HepG2 (cell line): ENCODE data around the gene PRSS2. TPM values are rescaled to one million over a fixed set of nuclear protein-coding genes. Genes with fewer than 3 reads are reported as not detected.

Source experiments
- ATAC-seq: fragments of 200-7000 bp; cut with Tn5 transposase; 3 replicates; pipeline ENCODE4 v1.9.1; 2020; ENCODE audit warnings: mild to moderate bottlenecking, moderate library complexity
- BruUV-seq: library from RNA; stranded (reverse); fragments of 400-500 nt; replicated peaks from 2 replicates; lab custom pipeline; 2021; lab: Mats Ljungman, UMichigan
- CTCF ChIA-PET: fragments of 300-600 bp; formaldehyde crosslinking; extraction: SDS; loops from one replicate; lab custom pipeline; 2021; ENCODE audit warnings: low total read pairs, inconsistent platforms, low intra/inter-chr PET ratio; lab: Yijun Ruan, JAX
- POLR2A ChIA-PET: fragments of 350-600 bp; sonication (Branson Sonifier 250); formaldehyde crosslinking; loops from one replicate; lab custom pipeline; 2020; ENCODE audit warnings: antibody characterized with exemption, inconsistent platforms; lab: Yijun Ruan, JAX
- DNase-seq: peaks from one replicate; pipeline ENCODE4 v3.0.0-alpha.2; 2015; ENCODE audit warnings: low spot score
- FAIRE-seq: peaks from 3 replicates; lab custom pipeline; 2011; peaks lifted over from hg19 to GRCh38; lab: Jason Lieb, UNC
- H2AFZ ChIP-seq: one replicate; pipeline ENCODE4 v1.6.1; 2011; ENCODE audit warnings: low read length, inconsistent platforms
- H3K27ac ChIP-seq: fragments of 300-600 bp; 3 replicates; pipeline ENCODE4 v1.8.0; 2011; ENCODE audit warnings: mixed run types, mild to moderate bottlenecking, mixed read lengths, low read length, inconsistent platforms; ENCODE audit not compliant: insufficient read depth; ENCODE audit errors: extremely low read length
- H3K27me3 ChIP-seq, 2 experiments: fragments of 200-600 bp in 1 of 2; 2 replicates in 1 of 2; 3 replicates in 1 of 2; pipeline versions ENCODE4 v1.6.0 to v1.8.0; 2011; ENCODE audit warnings: low read length in 2 of 2, mild to moderate bottlenecking in 2 of 2, moderate library complexity in 2 of 2, inconsistent platforms in 1 of 2; ENCODE audit not compliant: insufficient read depth in 2 of 2, control insufficient read depth in 1 of 2
- H3K36me3 ChIP-seq, 2 experiments: fragments of 200-600 bp in 1 of 2; replicated peaks in 1 of 2; 2 replicates in 1 of 2; 3 replicates in 1 of 2; pipeline versions ENCODE4 v1.5.1 to v1.8.0; 2011; ENCODE audit warnings: low read length in 2 of 2, inconsistent platforms in 1 of 2; ENCODE audit not compliant: insufficient read depth in 2 of 2, control insufficient read depth in 1 of 2
- H3K4me1 ChIP-seq: 2 replicates; pipeline ENCODE4 v1.5.1; 2012; ENCODE audit warnings: low read length, inconsistent platforms; ENCODE audit not compliant: insufficient read depth
- H3K4me2 ChIP-seq: 2 replicates; pipeline ENCODE4 v1.6.0; 2011; ENCODE audit warnings: low read depth, low read length, inconsistent platforms
- H3K4me3 ChIP-seq, 3 experiments: fragments of 200-600 bp in 1 of 3; sonication (generic), shearing (Covaris generic) in 1 of 3; replicated peaks in 1 of 3; 2 replicates each; pipeline ENCODE4 v1.5.1; 2011 to 2016; ENCODE audit warnings: low read length in 3 of 3, inconsistent platforms in 2 of 3, low read depth in 2 of 3, mild to moderate bottlenecking in 2 of 3, control low read depth in 1 of 3, mixed read lengths in 1 of 3; ENCODE audit not compliant: insufficient read depth in 1 of 3
- H3K79me2 ChIP-seq: one replicate; pipeline ENCODE4 v1.6.1; 2011; ENCODE audit warnings: low read length, inconsistent platforms; ENCODE audit not compliant: insufficient read depth
- H3K9ac ChIP-seq: 2 replicates; pipeline ENCODE4 v1.6.0; 2011; ENCODE audit warnings: mild to moderate bottlenecking, low read depth, low read length, inconsistent platforms; ENCODE audit not compliant: insufficient read depth
- H3K9me3 ChIP-seq: 2 replicates; pipeline ENCODE4 v1.5.1; 2012; ENCODE audit warnings: mild to moderate bottlenecking, low read length
- H4K20me1 ChIP-seq: 2 replicates; pipeline ENCODE4 v1.6.0; 2011; ENCODE audit warnings: inconsistent platforms, mild to moderate bottlenecking, low read length, moderate library complexity; ENCODE audit not compliant: insufficient read depth
- ELF4 ChIP-seq: sonication (generic); formaldehyde crosslinking; IDR thresholded peaks from 2 replicates; pipeline ENCODE4 v1.5.0; 2020; ENCODE audit warnings: missing genetic modification reagents, mild to moderate bottlenecking, moderate library complexity, borderline replicate concordance
- FOXM1 ChIP-seq: sonication (generic); formaldehyde crosslinking; IDR thresholded peaks from 2 replicates; pipeline ENCODE4 v1.5.0; 2020; ENCODE audit warnings: missing genetic modification reagents
- KDM4B ChIP-seq: sonication (generic); formaldehyde crosslinking; IDR thresholded peaks from 2 replicates; pipeline ENCODE4 v1.4.0; 2020; ENCODE audit warnings: missing genetic modification reagents
- NFKBIZ ChIP-seq: IDR thresholded peaks from 2 replicates; pipeline ENCODE4 v1.6.1; 2018; ENCODE audit warnings: missing genetic modification reagents, missing compliant biosample characterization
- RFX3 ChIP-seq: IDR thresholded peaks from 2 replicates; pipeline ENCODE4 v1.6.1; 2016; ENCODE audit warnings: missing biosample characterization, missing genetic modification reagents
- YEATS4 ChIP-seq: sonication (generic); formaldehyde crosslinking; IDR thresholded peaks from 2 replicates; pipeline ENCODE4 v1.4.0; 2020; ENCODE audit warnings: missing genetic modification reagents, borderline replicate concordance
- ZBTB38 ChIP-seq: sonication (generic); formaldehyde crosslinking; IDR thresholded peaks from 2 replicates; pipeline ENCODE4 v1.5.1; 2020; ENCODE audit warnings: mild to moderate bottlenecking, missing genetic modification reagents
- ZKSCAN5 ChIP-seq: sonication (generic); formaldehyde crosslinking; IDR thresholded peaks from 2 replicates; pipeline ENCODE4 v1.5.1; 2020; ENCODE audit warnings: mild to moderate bottlenecking, missing genetic modification reagents
- ZNF234 ChIP-seq: sonication (generic); formaldehyde crosslinking; conservative IDR thresholded peaks from 2 replicates; pipeline ENCODE4 v1.5.1; 2020; ENCODE audit warnings: mild to moderate bottlenecking, missing genetic modification reagents
- ZNF34 ChIP-seq: sonication (generic); formaldehyde crosslinking; IDR thresholded peaks from 2 replicates; pipeline ENCODE4 v1.4.0; 2020; ENCODE audit warnings: mild to moderate bottlenecking, missing genetic modification reagents, borderline replicate concordance
- ZNF709 ChIP-seq: sonication (generic); formaldehyde crosslinking; IDR thresholded peaks from 2 replicates; pipeline ENCODE4 v1.5.0; 2020; ENCODE audit warnings: mild to moderate bottlenecking, missing genetic modification reagents
- WGBS: methylation state at CpG from one replicate; pipeline ENCODE4 v1.1.6; 2017; ENCODE audit warnings: low lambda C conversion rate; 5-methylcytosine and 5-hydroxymethylcytosine counted together
- in situ Hi-C: cut with HindIII; loops from 2 replicates; pipeline ENCODE4 v1.10.0; 2017; ENCODE audit warnings: low pct_unique_long_range_greater_than_20kb; ENCODE audit not compliant: extremely low pct_ligation_motif_present
- intact Hi-C: fragments of 100-400 bp; cut with micrococcal nuclease; formaldehyde crosslinking; loops from one replicate; pipeline ENCODE4 v1.10.0; 2022; ENCODE audit not compliant: unreplicated experiment
- polyA plus RNA-seq, 8 experiments: library from polyadenylated mRNA; depleted of rRNA in 3 of 8; stranded (reverse) in 7 of 8; unstranded in 1 of 8; fragments of >200 nt; fragmentation: Illumina TruSeq in 4 of 8; extraction: Trizol in 4 of 8; gene quantifications; 2 replicates each; pipeline versions ENCODE4 v1.2.1 to v1.2.3, GENCODE V29; 2011 to 2016; ENCODE audit warnings: low read depth in 4 of 8, missing spikeins in 1 of 8, mixed read lengths in 1 of 8; ENCODE audit not compliant: insufficient read depth in 1 of 8
- total RNA-seq, 5 experiments: library from RNA; depleted of rRNA; stranded (reverse); fragments of >200 nt; fragmentation: Illumina TruSeq; extraction: Trizol; gene quantifications; 2 replicates each; pipeline ENCODE4 v1.2.3, GENCODE V29; 2016; ENCODE audit warnings: low read depth in 1 of 5
- TF ChIP-seq, protein P1 (sequence below), 2 experiments: sonication (generic) in 1 of 2; formaldehyde crosslinking in 1 of 2; IDR thresholded peaks; 2 replicates each; pipeline versions ENCODE4 v1.4.0 to v1.6.1; 2018 to 2020; ENCODE audit warnings: missing genetic modification reagents in 2 of 2, borderline replicate concordance in 1 of 2, low read depth in 1 of 2, mild to moderate bottlenecking in 1 of 2, missing biosample characterization in 1 of 2

PRSS2 gene
- total and polyA plus RNA-seq, 2 of the 13 experiments (the other 11 are each of a cell fraction or from before 2014, with no cell fraction given): not detected

- DNase-seq (no peak), ATAC-seq (no peak), FAIRE-seq (no peak)
- no peak overlapping the region for H3K4me2 ChIP-seq
- H3K4me3 ChIP-seq: no peak overlapping the region
- no TSS peak for BruUV-seq
- WGBS: 0% methylated on average over 2 of the region's 5 CpGs
- intact Hi-C loops: no loop called here
- no peaks in the 10 kb centered on the region for H3K79me2 ChIP-seq
- H3K9ac ChIP-seq: no peak overlapping the region
- in situ Hi-C loops: no loop called here
- H4K20me1 ChIP-seq: no peaks in the 10 kb centered on the region
- POLR2A ChIA-PET: no interaction called here
- H3K27ac ChIP-seq: no peak overlapping the region
- H2AFZ ChIP-seq: no peak overlapping the region
- CTCF ChIA-PET: no interaction called here
- no peaks in the 10 kb centered on the region for H3K4me1 ChIP-seq
- H3K9me3 ChIP-seq: no peaks in the 10 kb centered on the region
- H3K36me3 ChIP-seq: no peaks in the 10 kb centered on the region
- TF ChIP-seq YEATS4 (CRISPR knock-in tag) (no peak), KDM4B (CRISPR knock-in tag) (no peak), ZNF234 (no peak), ZNF709 (CRISPR knock-in tag) (no peak), NFKBIZ (CRISPR knock-in tag) (no peak), FOXM1 (no peak), ZKSCAN5 (CRISPR knock-in tag) (no peak), ZBTB38 (CRISPR knock-in tag) (no peak), ELF4 (CRISPR knock-in tag) (no peak), RFX3 (CRISPR knock-in tag) (no peak), ZNF34 (CRISPR knock-in tag) (no peak)
- TF ChIP-seq, protein P1, sequence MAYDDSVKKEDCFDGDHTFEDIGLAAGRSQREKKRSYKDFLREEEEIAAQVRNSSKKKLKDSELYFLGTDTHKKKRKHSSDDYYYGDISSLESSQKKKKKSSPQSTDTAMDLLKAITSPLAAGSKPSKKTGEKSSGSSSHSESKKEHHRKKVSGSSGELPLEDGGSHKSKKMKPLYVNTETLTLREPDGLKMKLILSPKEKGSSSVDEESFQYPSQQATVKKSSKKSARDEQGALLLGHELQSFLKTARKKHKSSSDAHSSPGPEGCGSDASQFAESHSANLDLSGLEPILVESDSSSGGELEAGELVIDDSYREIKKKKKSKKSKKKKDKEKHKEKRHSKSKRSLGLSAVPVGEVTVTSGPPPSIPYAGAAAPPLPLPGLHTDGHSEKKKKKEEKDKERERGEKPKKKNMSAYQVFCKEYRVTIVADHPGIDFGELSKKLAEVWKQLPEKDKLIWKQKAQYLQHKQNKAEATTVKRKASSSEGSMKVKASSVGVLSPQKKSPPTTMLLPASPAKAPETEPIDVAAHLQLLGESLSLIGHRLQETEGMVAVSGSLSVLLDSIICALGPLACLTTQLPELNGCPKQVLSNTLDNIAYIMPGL (CRISPR knock-in tag; IDR thresholded peaks at IDR 0.05; ENCODE audit: borderline replicate concordance in 1 of 2, low read depth in 1 of 2): no peak
- peaks cover 0 to 4% of the 10 kb centered on the region in 2 experiments; a peak in 1 of 5 replicates for H3K27me3 ChIP-seq
These were observed 568 bp downstream of the PRSS2 start for GRCh38 chr7:142771353-142771723.
